SK-N-MC (cell line): ENCODE data around the gene RILPL2.

Source experiments
- EZH2 ChIP-seq: fragments of 200-600 bp; sonication (generic); IDR thresholded peaks from one replicate; pipeline ENCODE4 v1.6.1; 2017; ENCODE audit warnings: antibody characterized with exemption
- POLR2AphosphoS5 ChIP-seq: IDR thresholded peaks from 2 replicates; pipeline ENCODE4 v1.6.1; 2012; ENCODE audit warnings: mild to moderate bottlenecking, low read depth, low read length, borderline replicate concordance

- no peak for TF ChIP-seq EZH2
- TF ChIP-seq POLR2AphosphoS5 = no peak
Measured at GRCh38 chr12:123428591-123428990, 7.9 kb downstream of the RILPL2 start.
